SK-N-MC (cell line): ENCODE measurements around the gene ACOD1.

Source experiments
- DNase-seq: peaks from one replicate; pipeline ENCODE4 v3.0.0-alpha.2; 2011; ENCODE audit warnings: low read depth, low spot score
- H3K27ac ChIP-seq: fragments of 200-600 bp; sonication (generic); 2 replicates; pipeline ENCODE4 v1.5.1; 2016; ENCODE audit warnings: mixed run types
- H3K36me3 ChIP-seq: fragments of 200-600 bp; sonication (generic); 2 replicates; pipeline ENCODE4 v1.6.1; 2017; ENCODE audit warnings: antibody characterized with exemption, low read length, mixed read lengths; ENCODE audit not compliant: insufficient read depth
- H3K4me3 ChIP-seq: fragments of 200-600 bp; sonication (generic); 2 replicates; pipeline ENCODE4 v1.5.1; 2016
- H3K9ac ChIP-seq: fragments of 200-600 bp; sonication (generic); 2 replicates; pipeline ENCODE4 v1.8.0; 2017; ENCODE audit warnings: mixed run types, mixed read lengths; ENCODE audit not compliant: insufficient read length
- H3K9me3 ChIP-seq: fragments of 200-600 bp; sonication (generic); 2 replicates; pipeline ENCODE4 v1.6.1; 2017; ENCODE audit warnings: low read depth, mild to moderate bottlenecking, antibody characterized with exemption, low read length, moderate library complexity, mixed read lengths
- EZH2 ChIP-seq: fragments of 200-600 bp; sonication (generic); IDR thresholded peaks from one replicate; pipeline ENCODE4 v1.6.1; 2017; ENCODE audit warnings: antibody characterized with exemption
- FOXP2 ChIP-seq: optimal IDR thresholded peaks from 2 replicates; pipeline ENCODE3; 2011; ENCODE audit warnings: mild to moderate bottlenecking, moderate library complexity; ENCODE audit not compliant: insufficient read depth; ENCODE audit errors: extremely low read length, control extremely low read depth
- POLR2AphosphoS5 ChIP-seq: IDR thresholded peaks from 2 replicates; pipeline ENCODE4 v1.6.1; 2012; ENCODE audit warnings: mild to moderate bottlenecking, low read depth, low read length, borderline replicate concordance

ACOD1 gene

DNA sequence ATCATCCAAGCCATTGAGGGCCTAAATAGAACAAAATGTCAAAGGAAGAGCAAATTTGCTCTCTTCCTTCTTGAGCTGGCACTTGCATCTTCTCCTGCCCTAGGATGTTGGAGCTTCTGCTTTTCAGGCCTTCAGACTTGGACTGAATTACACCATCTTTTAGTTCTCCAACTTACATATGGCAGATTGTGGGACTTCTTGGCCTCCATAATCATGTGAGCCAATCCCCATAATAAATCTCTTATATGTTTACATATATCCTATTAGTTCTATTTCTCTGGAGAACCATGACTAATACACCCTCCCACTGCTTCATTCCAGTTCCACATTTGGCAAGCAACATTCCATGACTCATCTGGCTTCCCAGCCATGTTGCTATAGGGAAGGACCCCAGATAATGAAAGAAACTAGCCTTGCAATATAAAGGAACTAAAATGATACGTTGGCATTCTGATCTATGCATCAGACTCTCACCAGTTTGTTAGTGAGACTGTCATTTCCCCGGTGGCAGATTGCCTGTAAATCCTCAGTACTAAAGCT, 11.0 kb upstream of the ACOD1 start:
- Histone ChIP-seq H3K9me3 (no peaks in the 10 kb centered on the region), H3K4me3 (no peak overlapping the region), H3K9ac (no peak overlapping the region), H3K36me3 (no peaks in the 10 kb centered on the region), H3K27ac (no peak overlapping the region)
- no peak for DNase-seq
- TF ChIP-seq FOXP2 (no peak), EZH2 (no peak), POLR2AphosphoS5 (no peak)

DNA sequence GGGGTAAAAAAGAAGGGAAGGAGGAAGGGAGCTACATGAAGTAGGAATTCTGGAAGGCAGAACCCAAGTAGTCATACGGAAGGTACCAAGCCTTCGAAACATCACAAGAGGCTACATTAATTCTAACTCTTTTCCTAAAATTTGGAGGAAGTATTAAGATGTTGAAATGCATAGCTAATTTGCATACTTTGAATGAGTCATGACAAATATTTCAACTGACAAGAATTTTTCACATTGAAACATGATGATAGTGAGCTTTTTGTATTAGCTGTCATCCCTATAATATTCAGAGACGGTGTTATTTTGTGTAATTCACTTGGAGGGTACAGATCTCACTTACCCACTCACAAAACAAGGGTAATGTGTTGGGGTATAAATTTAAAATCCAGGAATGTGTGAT, 9.1 kb upstream of the ACOD1 start:
- TF ChIP-seq EZH2 (no peak), POLR2AphosphoS5 (no peak), FOXP2 (no peak)

DNA sequence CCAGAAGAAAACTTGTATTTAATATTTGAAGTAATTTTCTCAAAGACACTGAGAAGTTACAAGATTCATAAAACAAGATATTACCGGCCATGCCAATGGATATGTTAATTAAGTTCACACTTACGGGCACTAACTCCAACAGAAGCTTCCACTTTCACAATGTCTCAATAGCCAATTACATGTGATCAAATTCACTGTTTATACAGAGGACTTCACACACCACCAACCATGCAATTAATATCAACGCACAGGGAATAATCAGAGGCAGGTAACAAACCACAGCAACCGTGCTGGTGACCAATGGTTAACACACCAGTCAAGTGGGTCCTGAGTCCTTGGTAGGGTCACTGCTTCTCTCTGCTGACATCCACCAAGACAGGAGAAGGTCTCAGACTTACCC, 5.9 kb upstream of the ACOD1 start:
- Histone ChIP-seq H3K4me3 (no peak overlapping the region), H3K36me3 (no peaks in the 10 kb centered on the region), H3K9ac (no peak overlapping the region), H3K27ac (no peak overlapping the region), H3K9me3 (no peaks in the 10 kb centered on the region)
- TF ChIP-seq POLR2AphosphoS5: no peak
- no peak for TF ChIP-seq FOXP2
- no peak for TF ChIP-seq EZH2
- DNase-seq: no peak

More for the DNA sequence above, 9.1 kb upstream of the ACOD1 start:
- Histone ChIP-seq H3K36me3 (no peaks in the 10 kb centered on the region), H3K27ac (no peak overlapping the region), H3K4me3 (no peak overlapping the region), H3K9ac (no peak overlapping the region), H3K9me3 (no peaks in the 10 kb centered on the region)
- DNase-seq: no peak

DNA sequence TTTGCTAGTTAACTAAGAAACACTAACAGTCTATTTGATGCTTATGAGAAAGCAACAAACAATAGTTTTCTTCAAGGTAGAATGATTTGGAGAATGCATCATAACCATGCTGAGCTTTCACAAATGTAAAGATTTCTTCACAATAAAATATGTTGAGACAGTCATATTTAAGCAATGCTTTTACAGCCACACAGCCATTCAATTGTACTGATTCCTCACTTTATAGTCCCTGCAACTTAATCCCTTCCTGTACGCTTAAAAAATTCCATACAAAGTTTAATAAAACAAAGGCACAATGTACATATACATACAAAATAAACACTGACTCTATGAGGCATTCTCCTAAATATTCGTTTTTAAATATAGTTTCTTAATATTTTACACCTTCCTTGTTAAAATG, 4.7 kb upstream of the ACOD1 start:
- DNase-seq: no peak
- no peak overlapping the region for H3K27ac ChIP-seq
- no peak overlapping the region for H3K4me3 ChIP-seq
- no peaks in the 10 kb centered on the region for H3K9me3 ChIP-seq
- no peak overlapping the region for H3K9ac ChIP-seq
- H3K36me3 ChIP-seq: no peaks in the 10 kb centered on the region
- no peak for TF ChIP-seq FOXP2
- no peak for TF ChIP-seq EZH2
- TF ChIP-seq POLR2AphosphoS5: no peak

DNA sequence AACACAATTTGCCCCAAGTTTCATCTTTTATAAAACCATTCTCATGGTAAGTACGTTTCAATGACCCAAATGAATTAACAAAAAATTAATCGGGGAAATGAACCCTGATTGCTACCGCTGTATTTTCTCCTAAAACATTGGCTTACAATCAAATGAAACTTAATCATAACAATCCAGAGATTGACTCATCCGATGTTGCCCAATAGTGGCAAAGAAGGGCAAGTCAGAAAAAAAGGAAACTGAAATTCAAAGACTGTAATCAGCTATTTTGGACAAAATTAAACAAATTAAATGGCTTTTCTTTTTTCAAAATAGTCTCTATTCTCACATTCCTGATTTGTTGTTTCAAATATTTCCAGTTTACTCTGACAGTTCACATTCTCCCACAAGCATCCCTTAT, 3.9 kb upstream of the ACOD1 start:
- DNase-seq: no peak
- H3K9ac ChIP-seq: no peak overlapping the region
- H3K27ac ChIP-seq: no peak overlapping the region
- no peaks in the 10 kb centered on the region for H3K9me3 ChIP-seq
- no peaks in the 10 kb centered on the region for H3K36me3 ChIP-seq
- no peak for TF ChIP-seq EZH2
- TF ChIP-seq FOXP2: no peak
- TF ChIP-seq POLR2AphosphoS5: no peak
- no peak overlapping the region for H3K4me3 ChIP-seq

DNA sequence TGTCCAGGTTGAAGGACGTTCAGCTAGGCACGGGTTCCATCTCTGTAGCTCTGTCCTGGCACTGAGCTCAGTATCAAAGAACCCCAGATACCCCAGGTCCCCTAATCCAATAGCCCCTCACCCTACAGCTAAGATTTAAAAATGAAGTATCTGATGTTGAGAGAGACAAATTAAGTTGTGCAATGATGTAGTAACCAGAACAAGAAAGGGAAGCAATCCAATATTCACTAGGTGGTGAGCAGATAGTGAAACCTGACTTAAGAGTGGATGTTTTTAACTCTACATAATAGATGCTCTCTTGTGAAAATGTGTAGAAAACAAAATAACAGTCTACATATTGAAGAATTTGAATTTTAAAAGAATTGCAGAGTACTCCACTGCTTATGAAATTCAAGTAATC, 1.8 kb downstream of the ACOD1 start:
- no peaks in the 10 kb centered on the region for H3K36me3 ChIP-seq
- H3K27ac ChIP-seq: no peak overlapping the region
- TF ChIP-seq POLR2AphosphoS5 (no peak), EZH2 (no peak), FOXP2 (no peak)
- H3K9ac ChIP-seq: no peak overlapping the region
- no peak overlapping the region for H3K4me3 ChIP-seq
- no peak for DNase-seq
- H3K9me3 ChIP-seq: no peaks in the 10 kb centered on the region

DNA sequence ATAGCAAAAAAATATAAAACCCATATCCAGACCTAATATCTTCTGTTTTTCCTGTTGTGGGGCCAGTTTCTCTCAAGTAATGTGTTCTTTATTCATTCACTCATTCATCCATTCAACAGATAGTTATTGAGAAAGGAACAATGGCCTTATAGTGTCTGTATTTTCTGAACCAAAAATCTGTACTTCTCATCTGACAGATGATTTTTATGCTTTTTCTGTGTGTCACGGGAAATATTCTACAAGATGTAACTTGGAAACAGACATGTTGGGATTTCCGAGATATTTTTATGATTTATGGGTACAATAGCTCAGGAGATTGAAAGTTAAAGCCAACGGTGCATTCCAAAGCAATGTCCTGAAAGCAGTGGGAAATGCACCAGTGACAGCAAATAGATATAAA, 5.7 kb downstream of the ACOD1 start:
- TF ChIP-seq POLR2AphosphoS5 (no peak), FOXP2 (no peak), EZH2 (no peak)
- Histone ChIP-seq H3K27ac (no peak overlapping the region), H3K36me3 (no peaks in the 10 kb centered on the region), H3K9me3 (no peaks in the 10 kb centered on the region), H3K9ac (no peak overlapping the region), H3K4me3 (no peak overlapping the region)
- no peak for DNase-seq

DNA sequence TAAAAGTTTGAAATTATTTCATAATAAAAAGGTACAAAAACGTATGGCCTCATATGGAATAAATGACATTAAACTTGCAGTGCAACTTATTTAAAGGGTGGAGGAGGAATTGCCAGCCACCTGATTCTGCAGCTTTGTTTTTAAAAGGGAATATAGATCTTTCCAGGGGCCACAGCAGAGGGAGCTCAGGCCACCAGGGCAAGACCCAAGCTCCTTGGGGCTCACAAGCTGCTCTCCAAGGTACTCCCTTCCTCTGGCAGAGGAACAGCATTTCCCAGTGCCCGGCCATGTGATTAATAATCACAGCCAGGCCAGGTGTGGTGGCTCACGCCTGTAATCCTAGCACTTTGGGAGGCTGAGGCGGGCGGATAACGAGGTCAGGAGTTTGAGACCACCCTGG, 6.2 kb downstream of the ACOD1 start:
- DNase-seq: no peak
- no peak overlapping the region for H3K27ac ChIP-seq
- H3K9me3 ChIP-seq: no peaks in the 10 kb centered on the region
- H3K9ac ChIP-seq: no peak overlapping the region
- TF ChIP-seq FOXP2 (no peak), POLR2AphosphoS5 (no peak), EZH2 (no peak)
- H3K4me3 ChIP-seq: no peak overlapping the region
- no peaks in the 10 kb centered on the region for H3K36me3 ChIP-seq

DNA sequence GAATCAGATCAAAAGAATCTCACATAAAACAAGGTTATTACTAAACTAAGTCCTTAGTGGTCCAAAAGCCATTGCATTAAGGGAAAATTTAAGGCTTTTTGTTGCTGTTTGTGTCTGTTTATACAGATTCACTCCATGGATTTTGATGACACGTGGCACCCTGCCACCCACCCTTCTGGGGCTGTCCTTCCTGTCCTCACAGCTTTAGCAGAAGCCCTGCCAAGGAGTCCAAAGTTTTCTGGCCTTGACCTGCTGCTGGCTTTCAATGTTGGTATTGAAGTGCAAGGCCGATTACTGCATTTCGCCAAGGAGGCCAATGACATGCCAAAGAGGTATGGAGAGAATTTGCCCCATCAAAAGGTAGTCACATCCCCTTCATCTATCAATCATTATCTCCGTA, 6.9 kb downstream of the ACOD1 start:
- no peaks in the 10 kb centered on the region for H3K36me3 ChIP-seq
- H3K9ac ChIP-seq: no peak overlapping the region
- no peak for DNase-seq
- TF ChIP-seq POLR2AphosphoS5: no peak
- no peak for TF ChIP-seq FOXP2
- TF ChIP-seq EZH2: no peak
- H3K9me3 ChIP-seq: 0 out of 2 replicates have a peak, but pooled peaks cover 3% of the 10 kb centered on the region
- H3K27ac ChIP-seq: no peak overlapping the region
- H3K4me3 ChIP-seq: no peak overlapping the region
